Measurements from ENCODE around the gene RAPH1.

The RAPH1 gene

GRCh38 chr2:203535078-203535783 lies at the start of gene RAPH1:
Gene RAPH1, minus strand, starts transcription at chr2:203535301. Its CDS starts 39,948 bp downstream, at chr2:203495353.
- FAIRE-seq = no peak

- FAIRE-seq = peak; percentile 64
Measured at GRCh38 chr2:203584784-203585183, 49.7 kb upstream of the RAPH1 start.

- FAIRE-seq = no peak
Measured at GRCh38 chr2:203583701-203584100, 48.6 kb upstream of the RAPH1 start.

GRCh38 chr2:203583084-203583695 lies 48.1 kb upstream of the RAPH1 start:
- FAIRE-seq = no peak

- no peak for FAIRE-seq
Measured at GRCh38 chr2:203582468-203582867, 47.4 kb upstream of the RAPH1 start.

GRCh38 chr2:203580844-203581243 lies 45.7 kb upstream of the RAPH1 start:
- no peak for FAIRE-seq

GRCh38 chr2:203579730-203580129 lies 44.6 kb upstream of the RAPH1 start:
- no peak for FAIRE-seq

GRCh38 chr2:203578759-203579643 lies 43.9 kb upstream of the RAPH1 start:
- peak; percentile 75 for FAIRE-seq

- no peak for FAIRE-seq
Measured at GRCh38 chr2:203574824-203575223, 39.7 kb upstream of the RAPH1 start.

GRCh38 chr2:203572316-203572715 lies 37.2 kb upstream of the RAPH1 start:
- no peak for FAIRE-seq

- FAIRE-seq = no peak
Measured at GRCh38 chr2:203569677-203570316, 34.7 kb upstream of the RAPH1 start.

GRCh38 chr2:203567691-203568090 lies 32.6 kb upstream of the RAPH1 start:
- no peak for FAIRE-seq

GRCh38 chr2:203566161-203566560 lies 31.1 kb upstream of the RAPH1 start:
- no peak for FAIRE-seq

GRCh38 chr2:203565076-203565475 lies 30.0 kb upstream of the RAPH1 start:
- FAIRE-seq = no peak

GRCh38 chr2:203562268-203562667 lies 27.2 kb upstream of the RAPH1 start:
- FAIRE-seq = no peak

- FAIRE-seq = no peak
Measured at GRCh38 chr2:203559641-203560040, 24.5 kb upstream of the RAPH1 start.

- FAIRE-seq = no peak
Measured at GRCh38 chr2:203553784-203554183, 18.7 kb upstream of the RAPH1 start.

- no peak for FAIRE-seq
Measured at GRCh38 chr2:203551778-203552177, 16.7 kb upstream of the RAPH1 start.

GRCh38 chr2:203550266-203550665 lies 15.2 kb upstream of the RAPH1 start:
- no peak for FAIRE-seq

- FAIRE-seq = no peak
Measured at GRCh38 chr2:203549406-203549805, 14.3 kb upstream of the RAPH1 start.

- no peak for FAIRE-seq
Measured at GRCh38 chr2:203548887-203549286, 13.8 kb upstream of the RAPH1 start.

GRCh38 chr2:203547356-203547755 lies 12.3 kb upstream of the RAPH1 start:
- no peak for FAIRE-seq

- no peak for FAIRE-seq
Measured at GRCh38 chr2:203544402-203544801, 9.3 kb upstream of the RAPH1 start.

All from colon (tissue), 2 donors.